Fibroblast of skin of left biceps (primary cell): ENCODE results near the gene AXIN1.
"Not testable (repeated sequence)": the region's sequence is repeated elsewhere in the genome, so short reads cannot be mapped to it uniquely, and the experiment has no call there.

ENCODE experiments used
- DNase-seq, 2 experiments: peaks; one replicate each; pipeline ENCODE4 v3.0.0-alpha.2; 2013; ENCODE audit warnings: low read depth in 2 of 2

AXIN1 gene

DNA sequence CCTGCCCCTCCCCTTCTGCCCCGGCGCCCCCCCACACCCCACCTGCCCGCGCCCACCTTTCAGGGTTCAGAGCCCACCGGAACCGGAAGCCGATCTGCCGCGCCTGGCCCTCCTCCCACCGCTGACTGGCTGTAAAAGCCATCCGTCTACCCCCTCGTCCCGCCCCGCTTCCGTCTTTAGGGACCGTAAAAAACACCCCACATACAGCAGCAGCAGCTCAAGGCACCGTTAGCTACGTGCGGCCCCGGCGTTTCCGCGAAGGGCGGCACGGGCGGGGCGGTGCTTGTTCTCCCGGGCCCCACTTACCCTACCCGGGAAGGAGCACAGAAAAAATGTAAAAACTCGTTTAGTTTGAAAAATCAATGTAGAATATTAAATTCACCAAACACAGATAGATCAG, 17.9 kb upstream of the AXIN1 start, which contains the start of gene MRPL28:
Gene MRPL28, minus strand, starts transcription at position 96 of the 400 bp plus-strand sequence. CDS start 320 bp downstream, outside the sequence.
- peak; percentile 84 to 86 for DNase-seq

DNA sequence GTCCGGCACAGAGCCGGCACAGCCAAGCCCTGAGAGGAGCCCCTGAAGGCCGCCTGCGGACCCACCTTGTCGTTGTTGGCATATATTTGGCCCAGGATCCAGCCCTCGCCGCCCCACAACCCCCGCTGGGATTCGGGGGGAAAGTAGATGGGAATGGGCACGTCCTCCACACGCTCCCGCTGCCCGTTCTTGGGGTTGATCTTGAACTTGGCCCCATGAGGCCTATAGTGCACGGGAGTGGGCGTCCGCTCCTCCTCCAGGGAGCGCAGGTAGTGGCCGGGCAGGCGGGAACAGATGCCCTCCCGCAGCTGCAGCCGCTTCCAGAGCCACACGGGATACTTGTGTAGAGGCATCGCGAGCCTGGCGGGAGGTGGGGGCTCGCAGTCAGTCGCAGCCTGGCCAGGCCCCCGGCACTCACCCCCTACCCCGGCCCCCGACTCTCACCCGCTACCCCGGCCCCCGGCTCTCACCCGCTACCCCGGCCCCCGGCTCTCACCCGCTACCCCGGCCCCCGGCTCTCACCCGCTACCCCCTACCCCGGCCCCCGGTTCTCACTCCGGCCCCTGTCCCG, 17.4 kb upstream of the AXIN1 start:
- no peak for DNase-seq

DNA sequence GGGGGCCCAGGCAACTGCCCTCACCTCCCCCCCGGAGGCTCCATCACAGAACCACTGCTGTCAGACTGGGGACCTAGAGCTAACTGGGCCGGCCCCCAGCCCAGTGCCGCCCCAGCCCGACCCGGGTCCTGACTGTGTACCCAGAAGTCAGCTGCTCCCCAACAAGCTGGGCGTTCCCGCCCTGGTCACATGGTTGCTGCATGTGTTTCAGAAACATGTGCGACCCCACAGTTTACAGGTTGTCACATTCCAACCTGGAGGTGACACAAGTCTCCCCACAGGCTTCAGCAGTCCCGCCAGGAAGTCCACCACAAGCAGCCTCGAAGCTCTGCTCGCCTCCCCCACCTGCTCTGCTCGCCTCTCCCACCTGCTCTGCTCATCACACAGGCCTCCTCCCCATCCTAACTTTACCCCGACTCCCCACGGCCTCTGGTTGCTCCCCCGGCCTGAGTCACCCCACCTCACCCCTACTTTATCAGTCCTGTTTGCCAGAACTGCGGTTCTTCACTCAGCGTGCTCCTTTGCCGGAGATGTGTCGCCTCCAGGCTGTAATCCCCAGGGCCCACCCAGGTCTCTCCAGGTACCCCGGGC, 16.8 kb upstream of the AXIN1 start:
- DNase-seq: no peak

DNA sequence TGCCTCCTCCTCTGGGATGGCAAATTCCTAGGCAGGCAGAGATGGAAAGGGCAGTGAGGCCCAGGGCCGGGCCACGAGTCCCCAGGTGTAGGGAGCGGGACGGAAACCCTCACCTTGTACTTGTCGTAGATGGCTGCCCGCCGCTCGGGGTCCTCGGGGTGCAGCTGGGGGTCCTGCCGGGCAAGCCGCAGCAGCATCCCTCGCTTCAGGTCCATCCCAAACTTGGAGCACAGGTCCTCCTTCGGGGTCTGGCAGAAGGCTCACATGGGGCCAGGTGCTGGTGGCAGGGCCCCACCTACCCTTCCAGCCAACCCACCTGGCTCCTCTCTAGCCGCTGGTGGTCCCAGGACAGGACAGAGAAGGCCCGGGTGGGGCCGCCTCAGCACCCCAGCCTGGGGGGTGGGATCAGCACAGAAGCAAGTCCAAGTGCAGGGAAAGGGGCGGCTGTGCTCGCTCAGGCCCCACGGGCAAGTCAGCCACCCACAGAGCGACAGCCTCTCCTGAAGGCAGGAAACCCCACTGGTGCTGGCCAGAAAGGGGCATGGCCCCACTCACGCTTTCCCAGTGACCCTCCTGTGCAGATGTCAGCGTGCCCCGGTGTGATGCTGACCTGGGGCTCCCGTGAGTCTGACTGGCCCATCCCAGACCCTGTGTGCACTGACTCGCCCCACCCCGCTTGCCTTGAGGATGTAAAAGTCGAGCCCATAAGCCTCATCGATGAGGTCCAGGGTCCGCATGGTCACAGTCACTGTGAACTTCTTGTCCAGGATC, 16.1 kb upstream of the AXIN1 start:
- no peak for DNase-seq

DNA sequence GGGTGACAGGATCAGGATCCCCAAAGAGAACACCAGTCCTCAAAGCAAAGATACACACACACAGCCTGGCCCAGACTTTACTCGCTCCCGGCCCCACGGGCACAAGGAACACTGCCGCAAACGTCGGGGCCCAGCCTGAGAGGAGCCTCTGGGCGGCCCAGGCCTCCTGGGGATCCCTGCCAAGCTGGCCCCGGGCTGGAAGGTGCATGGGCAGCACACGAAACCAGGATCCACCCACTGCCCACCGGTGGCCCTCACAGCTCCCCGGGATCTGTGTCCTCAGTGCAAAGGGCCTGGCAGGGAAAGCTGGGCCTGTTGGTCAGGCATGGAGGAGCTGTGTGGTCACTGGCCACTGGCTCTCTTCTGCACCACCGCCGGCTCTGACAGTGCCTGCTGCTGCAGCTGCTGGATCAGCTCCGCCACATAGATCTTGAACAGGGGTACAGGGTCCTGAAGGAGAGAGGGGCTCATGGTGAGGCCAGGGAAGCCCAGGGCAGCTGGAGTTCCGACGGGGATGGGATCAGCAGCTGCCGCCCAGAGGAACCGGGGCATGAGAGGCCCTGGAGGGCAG, 14.9 kb upstream of the AXIN1 start:
- no peak for DNase-seq

DNA sequence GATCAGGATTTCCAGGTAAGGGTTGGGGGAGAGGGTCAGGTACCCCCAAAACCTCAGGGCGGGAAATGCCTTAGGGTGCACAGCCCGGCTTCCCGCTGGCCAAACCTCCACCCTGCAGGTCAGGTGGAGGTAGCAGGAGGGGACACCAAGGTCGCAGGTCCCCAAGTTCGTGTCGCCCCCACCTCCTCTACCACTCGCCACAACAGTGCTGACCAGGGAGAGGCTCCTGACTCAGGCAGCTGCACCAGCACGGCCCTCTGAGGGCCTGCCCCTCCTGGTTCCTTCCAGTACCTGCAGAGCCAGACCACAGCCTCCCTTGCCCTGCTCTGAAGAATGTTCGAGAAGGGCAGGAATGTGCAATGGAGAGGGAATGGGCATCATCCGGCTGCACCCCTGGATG, 14.0 kb upstream of the AXIN1 start:
- DNase-seq: no peak

DNA sequence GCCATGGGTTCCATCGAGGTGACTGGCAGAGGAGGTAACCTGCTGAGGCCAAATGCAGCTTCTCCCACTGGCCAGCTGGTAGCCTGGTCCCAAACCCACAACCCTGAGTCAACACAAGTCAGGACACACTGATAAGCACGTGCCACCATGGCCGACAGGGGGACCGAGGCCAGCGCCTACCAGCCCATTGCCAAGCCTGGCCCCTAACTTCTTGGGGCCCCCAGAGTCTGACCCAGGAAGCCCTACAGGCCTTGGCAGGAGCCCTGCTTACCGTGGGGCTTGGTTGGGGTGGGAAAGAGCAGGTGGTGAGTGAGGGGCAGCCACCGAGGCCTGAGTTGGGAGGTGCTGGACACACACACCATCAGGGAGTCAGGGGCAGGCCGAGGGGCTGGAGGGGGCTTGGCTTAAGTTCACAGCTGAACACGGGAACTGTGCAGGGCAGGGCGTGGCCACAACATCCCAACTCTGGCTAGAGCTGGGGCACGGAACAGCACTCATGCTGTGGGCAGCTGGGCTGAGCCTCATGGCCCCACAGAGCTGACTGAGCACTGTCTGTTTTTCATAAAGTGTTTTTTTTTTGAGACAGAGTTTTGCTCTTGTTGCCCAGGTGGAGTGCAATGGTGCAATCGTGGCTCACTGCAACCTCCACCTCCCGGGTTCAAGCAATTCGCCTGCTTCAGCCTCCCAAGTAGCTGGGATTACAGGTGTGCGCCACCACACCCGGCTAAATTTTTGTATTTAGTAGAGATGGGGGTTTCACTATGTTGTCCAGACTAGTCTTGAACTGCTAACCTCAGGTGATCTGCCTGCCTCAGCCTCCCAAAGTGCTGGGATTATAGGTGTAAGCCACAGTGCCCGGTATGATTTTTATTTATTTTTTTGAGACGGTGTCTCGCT, 12.3 kb upstream of the AXIN1 start:
- no peak for DNase-seq

DNA sequence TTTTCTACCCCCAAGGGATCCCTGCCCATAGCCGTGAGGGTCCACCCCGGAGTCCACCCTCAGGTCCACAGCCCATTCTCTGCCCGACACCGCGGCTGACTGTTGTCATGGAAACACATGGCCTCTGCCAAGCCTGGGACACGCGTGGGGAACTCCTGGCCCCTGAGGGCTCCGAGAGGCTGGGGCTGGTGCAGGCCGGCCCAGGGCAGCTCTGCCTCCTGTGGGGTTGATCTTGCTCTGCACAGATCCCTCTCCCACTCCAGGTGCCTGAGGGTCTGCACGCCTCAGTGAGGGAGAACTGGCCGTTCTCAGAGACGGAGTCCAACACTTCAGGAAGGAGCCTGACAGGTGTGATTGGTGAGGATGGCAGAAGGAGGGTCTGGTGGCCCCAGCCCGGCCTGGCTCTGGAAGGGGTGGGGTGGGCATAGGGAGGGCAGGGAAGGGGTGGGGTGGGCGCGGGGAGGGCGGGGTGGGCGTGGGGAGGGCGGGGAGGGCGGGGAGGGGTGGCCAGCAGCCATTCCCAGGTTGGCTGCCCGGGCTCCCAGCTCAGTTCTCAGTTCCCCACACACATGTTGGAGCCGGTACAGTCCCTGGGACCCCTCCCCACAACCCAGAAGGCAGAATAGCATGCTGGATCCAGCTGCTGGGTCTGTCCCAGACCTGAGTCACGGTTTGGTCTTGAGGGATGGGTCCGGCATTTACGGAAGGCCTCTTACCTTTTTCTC, 11.4 kb upstream of the AXIN1 start:
- DNase-seq: no peak

DNA sequence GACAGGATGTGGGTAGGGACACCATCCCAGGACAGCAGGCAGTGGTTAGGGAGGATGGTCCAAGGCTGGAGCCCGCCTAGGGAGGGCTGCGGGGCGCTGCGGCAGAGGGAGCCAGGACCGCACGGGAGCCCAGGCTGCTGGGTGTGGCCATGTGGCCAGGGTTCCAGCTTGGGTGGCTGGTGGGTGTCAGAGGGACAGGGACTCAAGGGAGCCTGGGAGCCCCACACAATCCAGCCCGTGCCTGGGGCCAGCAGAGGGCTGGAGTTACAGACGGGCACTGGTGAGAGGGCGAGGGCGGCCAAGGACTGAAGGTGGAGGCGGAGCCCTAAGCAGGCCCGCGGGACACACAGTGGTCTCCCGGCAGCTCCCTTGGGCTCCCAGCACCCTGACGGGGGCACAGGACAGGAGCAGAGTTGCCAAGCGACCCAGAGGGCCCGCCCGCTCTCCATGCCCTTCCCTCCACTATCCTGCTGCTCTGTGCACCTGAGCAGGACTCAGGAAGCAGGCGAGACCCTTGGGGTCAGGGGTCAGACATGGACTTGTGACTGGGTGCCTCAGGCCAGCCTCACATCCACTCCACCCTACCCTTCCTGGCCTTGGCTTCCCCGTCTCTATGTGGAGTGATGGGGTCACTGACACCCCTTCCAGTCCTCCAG, 10.7 kb upstream of the AXIN1 start:
- DNase-seq: no peak

DNA sequence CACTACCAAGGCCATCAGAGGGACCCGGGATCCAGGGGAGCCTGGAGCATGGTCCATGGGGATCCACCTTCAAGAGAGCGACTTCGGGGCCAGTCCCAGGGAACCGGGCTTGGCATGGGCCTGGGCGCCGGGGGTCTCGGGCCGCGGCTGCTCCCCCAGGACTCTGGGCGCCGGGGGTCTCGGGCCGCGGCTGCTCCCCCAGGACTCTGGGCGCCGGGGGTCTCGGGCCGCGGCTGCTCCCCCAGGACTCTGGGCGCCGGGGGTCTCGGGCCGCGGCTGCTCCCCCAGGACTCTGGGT, 10.1 kb upstream of the AXIN1 start:
- DNase-seq: not testable (repeated sequence)

DNA sequence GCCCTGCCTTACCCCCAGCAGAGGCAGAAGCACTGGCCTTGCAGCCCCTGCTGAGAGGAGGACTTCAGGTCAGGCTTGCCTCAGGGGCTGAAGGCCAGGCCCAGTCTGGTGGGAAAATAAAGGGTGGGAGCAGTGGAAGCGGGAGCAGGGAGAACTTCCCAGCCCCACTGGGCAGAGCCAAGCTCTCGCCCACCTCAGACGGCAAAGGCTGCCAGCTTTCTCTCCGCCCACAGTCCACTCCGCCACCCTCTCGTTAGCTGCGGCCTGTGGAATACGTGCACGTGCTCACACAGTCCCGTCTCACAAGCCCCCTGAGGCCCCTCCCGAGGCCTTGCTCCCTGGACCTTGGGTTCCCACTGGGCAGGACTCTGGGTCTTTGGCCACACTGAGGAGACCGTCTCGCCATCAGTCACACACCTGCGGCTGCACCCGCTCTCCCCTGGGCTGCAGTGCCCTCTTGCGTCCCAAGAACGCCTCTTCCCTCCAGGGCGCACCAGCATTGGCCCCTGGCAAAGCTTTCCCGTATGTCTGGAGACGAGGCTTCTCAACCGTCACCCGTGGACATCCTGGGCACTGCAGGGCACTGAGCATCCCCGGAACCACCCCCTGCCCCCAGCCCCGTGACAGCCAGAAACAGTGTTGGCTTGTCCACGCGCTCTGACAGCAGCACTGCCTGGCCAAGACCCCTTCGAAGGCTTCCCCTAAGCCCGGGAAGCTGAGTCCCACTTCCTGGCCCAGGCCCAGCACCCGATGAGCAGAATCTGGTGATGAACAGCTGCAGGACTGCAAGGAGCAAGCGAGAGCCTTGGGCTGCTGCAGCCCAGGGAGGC, 9.6 kb upstream of the AXIN1 start:
- peak in 1 of 2 experiments; percentile 14 for DNase-seq

DNA sequence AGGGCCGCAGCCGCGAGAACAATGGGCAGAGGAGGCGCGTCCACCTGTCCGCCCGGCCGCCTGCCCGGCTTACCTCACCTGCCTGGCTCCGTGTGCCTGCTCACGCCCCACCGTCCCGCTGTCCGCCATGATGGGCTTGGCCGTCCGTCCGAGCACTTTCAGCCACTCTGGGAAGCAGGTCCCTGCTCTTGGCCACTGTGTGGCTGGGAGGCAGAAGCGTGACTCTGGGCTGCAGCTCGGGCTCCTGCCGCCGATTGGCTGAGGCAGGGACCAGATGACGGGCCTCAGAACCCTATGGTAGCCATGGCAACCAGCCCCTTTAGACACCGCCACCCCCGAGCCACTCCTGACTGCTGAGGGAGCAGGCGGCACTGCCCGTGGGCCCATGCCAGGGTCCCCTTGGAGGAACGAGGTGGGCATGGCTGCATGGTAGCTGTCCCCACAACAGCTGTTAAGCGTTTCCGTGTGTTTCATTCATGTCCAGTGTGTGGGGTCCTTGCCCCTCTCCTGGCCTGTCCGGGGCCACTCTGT, 8.9 kb upstream of the AXIN1 start:
- DNase-seq: no peak

DNA sequence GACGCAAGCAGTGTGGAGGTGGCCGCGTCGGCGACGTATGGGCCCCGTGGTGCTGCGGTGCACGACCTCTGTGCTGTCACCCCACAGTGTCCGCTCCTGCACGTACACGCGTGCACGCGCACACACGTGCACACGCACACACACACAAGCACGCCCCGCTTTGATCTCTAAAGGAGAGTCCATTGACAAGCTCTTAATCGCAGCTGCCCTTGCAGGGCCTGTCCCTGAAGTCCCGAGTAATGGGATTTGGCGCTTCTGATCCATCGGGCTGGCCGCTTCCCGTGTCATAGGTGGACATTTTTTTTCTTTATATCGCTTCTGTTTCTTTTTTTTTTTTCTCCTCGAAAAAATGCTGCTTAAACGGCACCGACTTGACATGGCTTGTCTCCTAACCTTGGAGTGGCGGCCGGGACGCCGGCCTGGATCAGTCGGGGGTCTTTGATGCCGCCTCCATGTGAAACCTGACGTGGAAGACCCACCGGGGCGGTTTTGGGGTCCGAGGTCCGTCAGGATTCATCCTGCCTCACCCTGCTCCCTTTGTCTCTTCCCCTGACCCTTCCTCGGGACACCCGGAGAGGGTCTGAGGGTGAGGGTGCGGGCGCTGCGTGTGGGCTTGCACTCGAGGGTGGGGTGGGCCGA, 8.3 kb upstream of the AXIN1 start:
- no peak for DNase-seq

DNA sequence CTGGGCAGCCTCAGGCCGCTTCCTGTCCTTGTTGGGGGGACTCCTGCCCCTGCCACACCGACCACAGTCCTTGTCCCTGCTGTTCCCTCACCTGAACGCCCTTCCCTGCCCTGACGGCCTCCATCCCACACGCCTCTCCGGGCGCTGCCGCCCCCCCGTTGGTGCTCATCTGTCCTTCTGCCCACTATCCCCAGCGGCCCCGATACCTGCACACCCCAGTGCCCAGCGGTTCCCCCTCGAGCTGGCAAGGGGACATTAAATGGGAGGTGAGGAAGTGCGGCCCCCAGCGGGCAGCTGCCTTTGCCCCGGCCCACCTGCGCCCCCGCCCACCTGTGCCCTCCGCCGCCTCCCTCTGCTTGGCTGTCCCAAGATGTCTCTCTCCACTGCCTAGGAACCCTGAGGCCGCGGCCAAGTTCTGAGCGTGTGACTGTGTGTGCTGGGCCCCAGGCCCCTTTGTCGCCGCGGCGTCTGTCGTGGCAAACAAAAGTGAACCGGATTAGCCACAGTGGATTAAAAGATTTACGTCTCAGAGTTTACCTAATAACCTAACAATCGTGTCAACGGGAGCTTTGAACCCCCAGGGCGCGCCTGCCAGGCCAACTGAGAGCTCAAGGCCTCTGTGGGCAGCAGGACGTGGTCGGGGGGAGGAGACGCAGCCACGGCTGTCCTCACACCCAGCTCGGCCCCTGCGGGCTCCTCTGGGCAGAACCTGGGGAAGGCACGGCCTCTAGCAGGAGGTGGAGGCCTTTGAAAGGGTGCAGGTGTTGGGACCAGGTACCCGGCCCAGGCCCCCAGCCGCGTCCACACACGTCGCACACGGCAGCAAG, 7.6 kb upstream of the AXIN1 start:
- no peak for DNase-seq

DNA sequence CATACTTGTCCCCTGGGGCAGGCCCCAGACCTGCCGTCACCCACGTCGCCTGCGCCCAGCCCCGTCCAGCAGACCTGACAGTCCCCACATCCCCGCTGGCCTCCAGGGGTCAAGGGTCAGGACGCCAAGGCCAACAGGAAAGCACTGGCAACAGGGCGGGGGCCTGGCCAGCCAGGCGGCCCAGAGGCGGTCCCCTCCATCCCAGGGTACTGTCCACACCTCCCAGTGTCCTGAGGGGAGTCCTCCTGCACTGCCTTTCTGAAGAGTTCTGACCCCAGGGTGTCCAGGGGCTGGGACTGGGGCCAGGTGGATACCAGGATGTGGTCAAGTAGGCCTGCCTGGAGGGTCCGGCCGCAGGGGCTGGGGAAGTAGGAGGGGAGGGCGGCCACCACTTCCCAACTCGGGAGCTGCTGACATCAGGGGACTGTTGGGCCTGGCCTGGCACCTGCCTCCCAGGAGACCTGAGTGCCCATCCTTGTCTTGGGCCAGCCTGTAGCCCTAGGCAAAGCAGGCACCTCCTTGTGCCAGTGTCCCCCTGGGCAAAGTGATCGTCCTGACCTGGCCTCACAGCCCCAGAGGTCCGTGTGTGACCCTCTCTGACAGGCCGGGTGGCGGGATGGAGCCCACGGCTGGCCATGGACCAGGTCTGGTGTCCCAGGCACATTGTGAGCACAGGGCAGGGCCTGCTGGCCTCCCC, 6.7 kb upstream of the AXIN1 start:
- DNase-seq: no peak

DNA sequence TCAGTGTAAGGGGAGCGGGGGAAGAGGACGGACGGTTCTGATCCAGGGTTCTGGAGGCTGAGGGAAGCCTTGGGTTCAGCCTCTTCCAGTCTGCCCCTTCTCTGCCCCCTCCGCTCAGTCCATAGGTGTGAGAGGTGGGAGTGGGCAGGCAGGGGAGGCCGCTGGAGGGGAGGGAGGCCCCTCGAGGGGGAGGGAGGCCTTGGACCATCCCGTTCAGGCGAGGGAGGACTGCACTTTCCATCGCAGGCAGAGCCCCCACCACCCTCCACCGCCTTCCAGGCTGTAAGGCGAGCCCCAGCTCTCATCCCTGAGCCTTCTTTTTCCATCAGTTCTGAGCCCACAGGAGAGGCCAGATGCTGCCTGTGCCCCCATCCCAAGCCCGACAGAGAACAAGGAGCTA, 4.2 kb upstream of the AXIN1 start:
- DNase-seq: no peak

DNA sequence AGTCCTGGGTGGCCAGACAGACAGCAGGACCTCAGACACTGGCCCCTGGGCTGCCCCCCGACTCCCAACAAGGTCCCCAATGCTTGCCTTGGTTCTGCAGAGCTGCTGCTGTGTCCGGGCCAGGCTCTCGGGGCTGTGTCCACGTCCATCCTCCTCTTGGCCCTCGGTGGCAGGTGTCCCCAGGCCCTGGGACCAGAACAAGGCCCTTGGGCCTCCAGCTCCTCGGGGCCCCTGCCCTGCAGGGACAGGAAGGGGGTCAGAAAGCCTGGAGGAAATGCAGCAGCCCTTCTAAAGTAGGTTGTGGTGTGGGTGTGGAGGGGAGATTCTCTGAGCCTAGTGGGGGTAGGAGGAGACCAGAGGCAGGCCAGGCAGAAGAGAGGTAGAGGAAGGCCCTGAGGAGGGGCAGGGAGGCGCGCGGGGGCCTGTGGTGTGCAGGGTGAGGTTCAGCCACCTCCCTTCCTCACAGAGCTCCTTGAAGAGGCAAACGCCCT, 2.5 kb upstream of the AXIN1 start:
- DNase-seq: no peak
